HL-60/S4 treated with retinoic acid at 250 ng/mL for 4 days and 3 days (cell line): ENCODE results near the gene SORL1.
"Not testable (repeated sequence)": the region's sequence is repeated elsewhere in the genome, so short reads cannot be mapped to it uniquely, and the experiment has no call there.

Experiments
- in situ Hi-C: fragments of 300-500 bp; cut with MboI; formaldehyde crosslinking; loops from 2 replicates; pipeline ENCODE4 v1.7.0; 2022; ENCODE audit warnings: low sequenced_read_pairs

Gene SORL1

GRCh38 chr11:121561240-121561639 is 109.1 kb downstream of the SORL1 start:
- in situ Hi-C loops: no loop called here

GRCh38 chr11:121561716-121562115 is 109.6 kb downstream of the SORL1 start:
- in situ Hi-C loops: no loop called here

GRCh38 chr11:121563003-121563402 is 110.9 kb downstream of the SORL1 start:
- in situ Hi-C loops: no loop called here

GRCh38 chr11:121563900-121564822 is 112.0 kb downstream of the SORL1 start:
- in situ Hi-C loops: no loop called here

GRCh38 chr11:121564948-121565684 is 113.0 kb downstream of the SORL1 start:
- in situ Hi-C loops: no loop called here

GRCh38 chr11:121566279-121567168 is 114.4 kb downstream of the SORL1 start:
- in situ Hi-C loops: no loop called here

- in situ Hi-C loops: no loop called here
Observed at GRCh38 chr11:121567995-121568394, 115.9 kb downstream of the SORL1 start.

GRCh38 chr11:121569332-121570299 is 117.5 kb downstream of the SORL1 start:
- in situ Hi-C loops: not testable (repeated sequence)

- in situ Hi-C loops: no loop called here
Observed at GRCh38 chr11:121570453-121570852, 118.3 kb downstream of the SORL1 start.

- in situ Hi-C loops: no loop called here
Observed at GRCh38 chr11:121571506-121571905, 119.4 kb downstream of the SORL1 start.

GRCh38 chr11:121572571-121573059 is 120.5 kb downstream of the SORL1 start:
- in situ Hi-C loops: no loop called here

- in situ Hi-C loops: no loop called here
Observed at GRCh38 chr11:121574801-121575200, 122.7 kb downstream of the SORL1 start.

GRCh38 chr11:121575250-121575962 is 123.3 kb downstream of the SORL1 start:
- in situ Hi-C loops: no loop called here

- in situ Hi-C loops: no loop called here
Observed at GRCh38 chr11:121575963-121576290, 123.8 kb downstream of the SORL1 start.

- in situ Hi-C loops: no loop called here
Observed at GRCh38 chr11:121576531-121576930, 124.4 kb downstream of the SORL1 start.

- in situ Hi-C loops: no loop called here
Observed at GRCh38 chr11:121577106-121577848, 125.2 kb downstream of the SORL1 start.

GRCh38 chr11:121578251-121578976 is 126.3 kb downstream of the SORL1 start:
- in situ Hi-C loops: no loop called here

GRCh38 chr11:121580154-121580553 is 128.0 kb downstream of the SORL1 start:
- in situ Hi-C loops: no loop called here
